BLaER1 (cell line): ENCODE results near the gene LHB.

Source experiments
- H3K27ac ChIP-seq: shearing (Covaris generic); formaldehyde crosslinking; 2 replicates; pipeline ENCODE4 v1.8.1; 2022
- H3K27me3 ChIP-seq: shearing (Covaris generic); formaldehyde crosslinking; 2 replicates; pipeline ENCODE4 v1.8.1; 2022
- H3K36me3 ChIP-seq: shearing (Covaris generic); formaldehyde crosslinking; 2 replicates; pipeline ENCODE4 v1.8.1; 2022
- H3K4me1 ChIP-seq: shearing (Covaris generic); formaldehyde crosslinking; 2 replicates; pipeline ENCODE4 v1.8.1; 2022
- H3K4me2 ChIP-seq: shearing (Covaris generic); formaldehyde crosslinking; 2 replicates; pipeline ENCODE4 v1.8.1; 2022
- H3K4me3 ChIP-seq: shearing (Covaris generic); formaldehyde crosslinking; 2 replicates; pipeline ENCODE4 v1.8.1; 2022
- H3K9ac ChIP-seq: shearing (Covaris generic); formaldehyde crosslinking; 2 replicates; pipeline ENCODE4 v1.8.1; 2022
- H3K9me3 ChIP-seq: shearing (Covaris generic); formaldehyde crosslinking; 2 replicates; pipeline ENCODE4 v1.8.1; 2022
- H4K20me1 ChIP-seq: shearing (Covaris generic); formaldehyde crosslinking; 2 replicates; pipeline ENCODE4 v1.8.1; 2022
- Cebpa-rat ChIP-seq: shearing (Covaris generic); IDR thresholded peaks from 2 replicates; pipeline ENCODE4 v1.8.1; 2022

LHB gene

GRCh38 chr19:49004133-49004532, 12.8 kb downstream of the LHB start:
- H3K27ac ChIP-seq: no peak overlapping the region
- TF ChIP-seq Cebpa-rat: no peak
- no peak overlapping the region for H3K4me3 ChIP-seq
- H4K20me1 ChIP-seq: peaks cover 38% of the 10 kb centered on the region
- no peaks in the 10 kb centered on the region for H3K4me1 ChIP-seq
- no peak overlapping the region for H3K9ac ChIP-seq
- peaks cover 98% of the 10 kb centered on the region for H3K36me3 ChIP-seq
- H3K27me3 ChIP-seq: no peaks in the 10 kb centered on the region
- H3K9me3 ChIP-seq: no peaks in the 10 kb centered on the region
- H3K4me2 ChIP-seq: no peak overlapping the region

GRCh38 chr19:48999481-49000325, 17.2 kb downstream of the LHB start:
- Histone ChIP-seq H4K20me1 (peaks cover 67% of the 10 kb centered on the region), H3K27ac (no peak overlapping the region), H3K36me3 (peaks cover 72% of the 10 kb centered on the region), H3K9ac (no peak overlapping the region), H3K4me1 (peaks cover 17% of the 10 kb centered on the region), H3K4me2 (no peak overlapping the region), H3K9me3 (no peaks in the 10 kb centered on the region), H3K27me3 (no peaks in the 10 kb centered on the region), H3K4me3 (no peak overlapping the region)
- TF ChIP-seq Cebpa-rat: no peak

- H3K36me3 ChIP-seq: peaks cover 54% of the 10 kb centered on the region
- no peak for TF ChIP-seq Cebpa-rat
- no peak overlapping the region for H3K27ac ChIP-seq
- H4K20me1 ChIP-seq: peaks cover 67% of the 10 kb centered on the region
- H3K4me2 ChIP-seq: no peak overlapping the region
- H3K27me3 ChIP-seq: no peaks in the 10 kb centered on the region
- H3K4me3 ChIP-seq: no peak overlapping the region
- H3K4me1 ChIP-seq: peaks cover 23% of the 10 kb centered on the region
- no peak overlapping the region for H3K9ac ChIP-seq
- H3K9me3 ChIP-seq: no peaks in the 10 kb centered on the region
Measured at GRCh38 chr19:48997972-48998371, 18.9 kb downstream of the LHB start.

- Histone ChIP-seq H3K27me3 (no peaks in the 10 kb centered on the region), H3K4me1 (peaks cover 55% of the 10 kb centered on the region), H3K36me3 (peaks cover 26% of the 10 kb centered on the region), H3K9ac (peak overlapping the region; percentile 93), H4K20me1 (peaks cover 48% of the 10 kb centered on the region), H3K4me3 (peak overlapping the region; percentile 94), H3K9me3 (no peaks in the 10 kb centered on the region), H3K4me2 (peak overlapping the region; percentile 98), H3K27ac (peak overlapping the region; percentile 92)
- no peak for TF ChIP-seq Cebpa-rat
Measured at GRCh38 chr19:48994035-48994386, 22.9 kb downstream of the LHB start.

GRCh38 chr19:48993175-48994034, 23.5 kb downstream of the LHB start, which contains the start of the genes GYS1 and RUVBL2:
TSS of gene GYS1 (minus strand) at chr19:48993309. CDS start at chr19:48993112, 197 bp downstream.
TSS of gene RUVBL2 (plus strand) at chr19:48993887. CDS start at chr19:48993912, 25 bp downstream.
- H3K9me3 ChIP-seq: no peaks in the 10 kb centered on the region
- peaks cover 42% of the 10 kb centered on the region for H4K20me1 ChIP-seq
- peak within 1 kb of the TSS; percentile 99 for H3K4me2 ChIP-seq
- peak within 1 kb of the TSS; percentile 94 for H3K4me3 ChIP-seq
- H3K4me1 ChIP-seq: peaks cover 61% of the 10 kb centered on the region
- peaks cover 26% of the 10 kb centered on the region for H3K36me3 ChIP-seq
- H3K27me3 ChIP-seq: no peaks in the 10 kb centered on the region
- TF ChIP-seq Cebpa-rat: peak; percentile 78
- H3K9ac ChIP-seq: peak within 1 kb of the TSS; percentile 93
- peak within 1 kb of the TSS; percentile 92 for H3K27ac ChIP-seq

- Histone ChIP-seq H3K27ac (peak overlapping the region; percentile 86), H3K9me3 (no peaks in the 10 kb centered on the region), H4K20me1 (peaks cover 34% of the 10 kb centered on the region), H3K4me1 (peaks cover 66% of the 10 kb centered on the region), H3K36me3 (peaks cover 31% of the 10 kb centered on the region), H3K9ac (peak overlapping the region; percentile 93), H3K4me3 (peak overlapping the region; percentile 94), H3K4me2 (peak overlapping the region; percentile 99), H3K27me3 (no peaks in the 10 kb centered on the region)
- TF ChIP-seq Cebpa-rat: no peak
Measured at GRCh38 chr19:48992581-48993174, 24.2 kb downstream of the LHB start.

- Histone ChIP-seq H4K20me1 (peaks cover 28% of the 10 kb centered on the region), H3K36me3 (peaks cover 34% of the 10 kb centered on the region), H3K27ac (peak overlapping the region; percentile 86), H3K9me3 (no peaks in the 10 kb centered on the region), H3K4me1 (peaks cover 66% of the 10 kb centered on the region), H3K9ac (peak overlapping the region; percentile 93), H3K4me3 (peak overlapping the region; percentile 94), H3K4me2 (peak overlapping the region; percentile 99), H3K27me3 (no peaks in the 10 kb centered on the region)
- no peak for TF ChIP-seq Cebpa-rat
Measured at GRCh38 chr19:48991873-48992580, 24.9 kb downstream of the LHB start.

- no peak for TF ChIP-seq Cebpa-rat
- peaks cover 63% of the 10 kb centered on the region for H3K4me1 ChIP-seq
- peak overlapping the region; percentile 93 for H3K9ac ChIP-seq
- H3K27ac ChIP-seq: peak overlapping the region; percentile 86
- peaks cover 19% of the 10 kb centered on the region for H4K20me1 ChIP-seq
- no peaks in the 10 kb centered on the region for H3K9me3 ChIP-seq
- peak overlapping the region; percentile 94; the same call in 1 of the 2 replicates for H3K4me3 ChIP-seq
- H3K36me3 ChIP-seq: peaks cover 39% of the 10 kb centered on the region
- H3K27me3 ChIP-seq: no peaks in the 10 kb centered on the region
- peak overlapping the region; percentile 99 for H3K4me2 ChIP-seq
Measured at GRCh38 chr19:48991011-48991609, 25.8 kb downstream of the LHB start.
